A673 (cell line): ENCODE results near the gene FIBCD1. TPM values are rescaled to one million over a fixed set of nuclear protein-coding genes. Genes with fewer than 3 reads are reported as not detected.

Experiments
- BruUV-seq: library from RNA; stranded (reverse); fragments of 400-500 nt; replicated peaks from 2 replicates; lab custom pipeline; 2021; lab: Mats Ljungman, UMichigan
- CTCF ChIA-PET: fragments of 300-600 bp; sonication (Branson Sonifier 250); formaldehyde crosslinking; loops from one replicate; lab custom pipeline; 2022; ENCODE audit warnings: antibody characterized with exemption; lab: Charles Lee
- POLR2A ChIA-PET: fragments of 300-600 bp; sonication (Branson Sonifier 250); formaldehyde crosslinking; loops from one replicate; lab custom pipeline; 2022; ENCODE audit warnings: antibody characterized with exemption; ENCODE audit not compliant: low non-redundant PET; lab: Charles Lee
- DNase-seq: peaks from one replicate; pipeline ENCODE4 v3.0.0-alpha.2; 2015; ENCODE audit warnings: low spot score
- H3K27ac ChIP-seq: fragments of 200-600 bp; sonication (generic); 2 replicates; pipeline ENCODE4 v1.5.1; 2016; ENCODE audit warnings: mixed run types, low read depth, mild to moderate bottlenecking, mixed read lengths, antibody characterized with exemption, low read length; ENCODE audit not compliant: poor library complexity, severe bottlenecking
- H3K27me3 ChIP-seq: fragments of 200-600 bp; sonication (generic); replicated peaks from 2 replicates; pipeline ENCODE4 v1.6.1; 2017; ENCODE audit warnings: mixed run types, low read depth, mild to moderate bottlenecking, mixed read lengths, antibody characterized with exemption, low read length; ENCODE audit not compliant: insufficient read depth, poor library complexity
- H3K36me3 ChIP-seq: fragments of 200-600 bp; sonication (generic); 2 replicates; pipeline ENCODE4 v1.6.1; 2016; ENCODE audit warnings: mixed run types, mild to moderate bottlenecking, mixed read lengths, antibody characterized with exemption, low read length; ENCODE audit not compliant: insufficient read depth, poor library complexity, severe bottlenecking
- H3K4me1 ChIP-seq: fragments of 200-600 bp; sonication (generic); 2 replicates; pipeline ENCODE4 v1.6.1; 2017; ENCODE audit warnings: mixed run types, mild to moderate bottlenecking, mixed read lengths, antibody characterized with exemption, low read length; ENCODE audit not compliant: insufficient read depth, poor library complexity, severe bottlenecking
- H3K4me3 ChIP-seq: fragments of 200-600 bp; sonication (generic); 2 replicates; pipeline ENCODE4 v1.5.1; 2016; ENCODE audit warnings: low read depth, mixed run types, mild to moderate bottlenecking, mixed read lengths, low read length; ENCODE audit not compliant: poor library complexity, severe bottlenecking
- H3K9me3 ChIP-seq: fragments of 200-600 bp; sonication (generic); 2 replicates; pipeline ENCODE4 v1.6.1; 2016; ENCODE audit warnings: mixed run types, low read depth, mild to moderate bottlenecking, mixed read lengths, antibody characterized with exemption, low read length; ENCODE audit not compliant: poor library complexity, severe bottlenecking
- EZH2 ChIP-seq: fragments of 200-600 bp; sonication (generic); IDR thresholded peaks from 2 replicates; pipeline ENCODE4 v1.6.1; 2017; ENCODE audit warnings: borderline replicate concordance, low read depth, mild to moderate bottlenecking, mixed read lengths, antibody characterized with exemption, low read length; ENCODE audit not compliant: poor library complexity, severe bottlenecking
- intact Hi-C: fragments of 100-400 bp; cut with micrococcal nuclease; formaldehyde crosslinking; loops from one replicate; pipeline ENCODE4 v1.10.0; 2022; ENCODE audit not compliant: unreplicated experiment
- total RNA-seq: library from RNA; stranded (reverse); gene quantifications from 2 replicates; pipeline ENCODE4 v1.2.3, GENCODE V29; 2021
- TF ChIP-seq, protein P1 (sequence below): fragments of 300-800, 200-600 bp; sonication (generic); conservative IDR thresholded peaks from 2 replicates; pipeline ENCODE4 v1.5.1; 2017; ENCODE audit warnings: low read depth, mild to moderate bottlenecking, antibody characterized with exemption, low read length, moderate library complexity, mixed read lengths

FIBCD1 gene
- total RNA-seq, 1 experiment from 2014 or later: 0.19 TPM

DNA sequence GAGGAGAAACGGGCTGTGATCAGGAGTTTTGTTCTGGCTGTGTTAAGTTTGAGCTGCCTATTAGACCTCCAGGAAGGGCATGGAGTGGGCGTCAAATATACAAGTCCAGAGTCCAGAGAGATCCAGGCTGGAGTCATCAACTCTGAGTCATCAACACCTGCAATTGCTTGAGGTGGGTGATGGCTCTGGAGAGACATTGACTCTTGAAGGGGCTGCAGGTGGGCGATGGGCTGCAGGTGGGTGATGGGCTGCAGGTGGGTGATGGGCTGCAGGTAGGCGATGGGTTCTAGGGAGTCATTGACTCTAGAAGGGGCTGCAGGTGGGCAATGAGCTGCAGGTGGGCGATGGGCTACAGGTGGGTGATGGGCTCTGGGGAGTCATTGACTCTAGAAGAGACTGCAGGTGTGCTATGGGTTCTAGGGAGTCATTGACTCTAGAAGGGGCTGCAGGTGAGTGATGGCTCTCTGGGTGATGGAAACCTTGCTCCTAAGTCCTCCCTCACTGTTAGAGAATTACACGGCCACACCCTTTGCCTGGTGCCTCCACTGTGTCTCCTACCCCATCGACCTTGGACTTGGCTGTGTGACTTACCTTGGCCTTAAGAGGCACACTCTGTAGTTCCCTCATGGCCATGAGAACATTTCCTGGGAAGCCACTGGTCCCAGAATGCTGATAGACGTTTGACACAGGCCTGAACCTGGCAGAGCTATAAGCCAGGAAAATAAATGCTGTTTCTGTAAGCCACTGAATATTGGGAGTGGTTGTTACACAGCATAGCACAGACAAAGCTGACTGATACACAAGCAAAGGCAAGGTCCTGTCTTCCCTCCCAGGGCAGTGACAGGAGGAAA, 10.4 kb upstream of the FIBCD1 start:
- TF ChIP-seq, protein P1, sequence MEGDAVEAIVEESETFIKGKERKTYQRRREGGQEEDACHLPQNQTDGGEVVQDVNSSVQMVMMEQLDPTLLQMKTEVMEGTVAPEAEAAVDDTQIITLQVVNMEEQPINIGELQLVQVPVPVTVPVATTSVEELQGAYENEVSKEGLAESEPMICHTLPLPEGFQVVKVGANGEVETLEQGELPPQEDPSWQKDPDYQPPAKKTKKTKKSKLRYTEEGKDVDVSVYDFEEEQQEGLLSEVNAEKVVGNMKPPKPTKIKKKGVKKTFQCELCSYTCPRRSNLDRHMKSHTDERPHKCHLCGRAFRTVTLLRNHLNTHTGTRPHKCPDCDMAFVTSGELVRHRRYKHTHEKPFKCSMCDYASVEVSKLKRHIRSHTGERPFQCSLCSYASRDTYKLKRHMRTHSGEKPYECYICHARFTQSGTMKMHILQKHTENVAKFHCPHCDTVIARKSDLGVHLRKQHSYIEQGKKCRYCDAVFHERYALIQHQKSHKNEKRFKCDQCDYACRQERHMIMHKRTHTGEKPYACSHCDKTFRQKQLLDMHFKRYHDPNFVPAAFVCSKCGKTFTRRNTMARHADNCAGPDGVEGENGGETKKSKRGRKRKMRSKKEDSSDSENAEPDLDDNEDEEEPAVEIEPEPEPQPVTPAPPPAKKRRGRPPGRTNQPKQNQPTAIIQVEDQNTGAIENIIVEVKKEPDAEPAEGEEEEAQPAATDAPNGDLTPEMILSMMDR: no peak
- TF ChIP-seq EZH2: no peak
- intact Hi-C loops: loop anchor here (10.0 kb wide), 1 partner anchor 95 kb away; no protein-coding TSS in a partner anchor

DNA sequence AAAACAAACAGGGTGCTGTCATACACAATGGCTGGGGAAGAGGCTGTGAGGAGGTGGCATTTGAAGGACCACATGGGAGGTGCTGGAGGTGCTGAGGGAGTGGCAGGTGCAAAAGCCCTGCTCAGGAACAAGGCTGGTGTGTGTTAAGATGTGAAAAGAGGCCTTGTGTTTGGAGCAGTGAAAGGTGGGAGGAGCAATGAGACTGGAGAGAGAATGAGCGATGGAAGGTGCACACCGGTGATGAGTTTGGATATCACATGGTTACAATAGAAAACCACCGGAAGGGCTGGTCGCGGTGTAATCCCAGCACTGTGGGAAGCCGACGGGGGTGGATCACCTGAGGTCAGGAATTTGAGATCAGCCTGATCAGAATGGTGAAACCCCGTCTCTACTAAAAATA, 9.2 kb upstream of the FIBCD1 start:
- no peak for TF ChIP-seq EZH2
- TF ChIP-seq, protein P1: no peak
- Histone ChIP-seq H3K27me3 (peaks cover 2% of the 10 kb centered on the region), H3K4me1 (no peaks in the 10 kb centered on the region), H3K4me3 (no peak overlapping the region), H3K27ac (no peak overlapping the region), H3K9me3 (no peaks in the 10 kb centered on the region), H3K36me3 (no peaks in the 10 kb centered on the region)
- intact Hi-C loops: loop anchor here (10.0 kb wide), 1 partner anchor 97 kb away; no protein-coding TSS in a partner anchor
- POLR2A ChIA-PET: no interaction called here
- DNase-seq: no peak
- CTCF ChIA-PET: no interaction called here
- BruUV-seq: no TSS peak

More for the DNA sequence above, 10.4 kb upstream of the FIBCD1 start:
- Histone ChIP-seq H3K27me3 (no peaks in the 10 kb centered on the region), H3K4me3 (no peak overlapping the region), H3K36me3 (no peaks in the 10 kb centered on the region), H3K4me1 (no peaks in the 10 kb centered on the region), H3K27ac (no peak overlapping the region), H3K9me3 (no peaks in the 10 kb centered on the region)
- ChIA-PET POLR2A (no interaction called here), CTCF (no interaction called here)
- no TSS peak for BruUV-seq
- no peak for DNase-seq

DNA sequence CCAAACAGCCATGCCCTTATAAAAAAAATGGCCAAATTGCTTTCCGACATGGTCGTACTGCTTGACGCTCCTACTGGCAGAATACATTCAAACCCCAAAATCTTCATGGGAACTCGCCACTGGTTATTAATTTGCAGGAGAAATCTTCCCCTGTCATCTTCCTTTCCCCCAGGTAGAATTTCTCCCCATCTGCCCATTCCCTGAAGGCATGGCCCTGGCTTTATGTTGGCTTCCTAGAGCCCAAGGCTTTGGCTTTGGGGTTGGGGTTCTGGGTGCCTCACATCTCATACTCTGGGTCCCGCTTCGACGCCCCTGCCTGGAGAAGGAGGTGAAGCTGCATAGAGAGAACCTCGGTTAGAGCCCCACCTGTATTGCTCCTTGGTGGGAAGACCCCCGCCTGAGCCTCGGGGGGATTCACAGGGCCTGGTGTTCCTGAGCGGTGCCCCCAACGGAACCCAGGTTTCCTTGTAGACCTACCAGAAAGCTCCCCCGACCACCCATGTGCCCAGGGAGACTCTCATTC, 8.6 kb upstream of the FIBCD1 start:
- DNase-seq: no peak
- Histone ChIP-seq H3K27me3 (peaks cover 5% of the 10 kb centered on the region), H3K9me3 (no peaks in the 10 kb centered on the region), H3K4me1 (no peaks in the 10 kb centered on the region), H3K36me3 (no peaks in the 10 kb centered on the region), H3K27ac (no peak overlapping the region), H3K4me3 (no peak overlapping the region)
- ChIA-PET CTCF (no interaction called here), POLR2A (no interaction called here)
- BruUV-seq: no TSS peak
- intact Hi-C loops: loop anchor here (10.0 kb wide), 1 partner anchor 97 kb away; no protein-coding TSS in a partner anchor
- TF ChIP-seq, protein P1: no peak
- no peak for TF ChIP-seq EZH2
